Measurements from ENCODE around the gene KIF6.
"Not testable (repeated sequence)": the region's sequence is repeated elsewhere in the genome, so short reads cannot be mapped to it uniquely, and the experiment has no call there.

The KIF6 gene

GRCh38 chr6:39302669-39303424, 422.4 kb downstream of the KIF6 start:
- DNase-seq, result peak; percentile 44

GRCh38 chr6:39302011-39302410, 423.2 kb downstream of the KIF6 start:
- DNase-seq, result no peak

GRCh38 chr6:39301606-39302005, 423.6 kb downstream of the KIF6 start:
- no peak for DNase-seq

DNA sequence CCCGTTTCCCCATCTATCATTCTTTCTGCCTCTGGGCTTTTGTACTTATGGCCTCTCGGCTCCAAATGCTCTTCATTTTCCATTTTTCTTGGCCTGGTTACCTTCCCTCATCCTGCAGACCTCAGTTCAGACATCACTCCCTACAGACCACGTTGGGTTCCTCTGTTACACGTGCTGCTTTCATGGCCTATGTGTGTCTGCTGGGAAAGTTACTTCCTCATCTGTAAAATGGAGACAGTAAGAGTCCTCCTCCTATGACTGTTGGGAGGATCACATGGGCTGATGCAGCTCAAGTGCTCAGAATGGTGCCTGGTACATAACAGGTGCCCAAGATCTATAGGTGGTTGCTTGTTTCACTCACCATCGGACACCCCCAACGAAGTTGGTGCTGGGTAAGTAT, 424.5 kb downstream of the KIF6 start:
- DNase-seq, result no peak

GRCh38 chr6:39298061-39298460, 427.1 kb downstream of the KIF6 start:
- DNase-seq, result no peak

DNA sequence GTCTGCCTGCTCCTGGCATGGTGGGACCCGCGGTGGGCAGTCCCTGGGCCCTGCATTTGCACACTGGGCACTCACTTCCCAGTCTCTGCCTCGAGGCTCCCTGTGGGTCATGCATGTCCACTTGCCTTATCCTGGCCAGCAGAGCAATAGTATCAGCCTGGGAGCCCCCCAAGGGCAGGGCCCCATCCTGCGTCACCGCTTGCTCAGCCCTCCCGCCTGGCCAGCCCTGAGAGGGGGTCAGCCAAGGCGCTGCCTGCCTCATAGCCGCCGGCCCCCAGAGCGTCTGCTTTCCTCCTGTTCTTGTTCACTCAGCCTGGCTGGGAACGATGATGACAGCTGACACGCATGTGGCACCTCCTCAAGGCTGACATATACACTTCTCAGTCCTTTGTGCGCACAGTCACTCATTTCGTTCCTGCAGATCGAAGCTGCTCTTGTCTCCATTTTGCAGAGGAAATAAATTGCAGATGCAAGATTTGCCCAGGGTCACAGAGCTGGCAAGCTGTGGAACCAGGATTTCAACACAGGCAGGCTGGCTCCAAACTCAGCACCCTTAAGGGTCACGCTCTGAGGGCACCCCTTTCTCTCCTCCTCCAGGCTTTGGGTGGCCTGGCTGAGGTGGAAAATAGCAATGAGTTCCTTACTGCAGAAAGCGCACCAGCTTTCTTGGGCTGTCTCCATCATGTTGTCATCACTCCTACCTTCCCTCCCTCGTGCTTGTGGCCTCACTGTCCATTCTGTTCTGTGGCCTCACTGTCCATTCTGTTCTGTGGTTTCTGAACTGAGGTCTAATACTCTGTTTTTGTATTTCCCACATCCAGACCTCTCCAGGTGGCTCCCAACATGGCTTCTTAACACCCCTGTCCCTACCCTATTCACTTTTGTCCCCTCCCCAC, 428.2 kb downstream of the KIF6 start:
- DNase-seq, result no peak

DNA sequence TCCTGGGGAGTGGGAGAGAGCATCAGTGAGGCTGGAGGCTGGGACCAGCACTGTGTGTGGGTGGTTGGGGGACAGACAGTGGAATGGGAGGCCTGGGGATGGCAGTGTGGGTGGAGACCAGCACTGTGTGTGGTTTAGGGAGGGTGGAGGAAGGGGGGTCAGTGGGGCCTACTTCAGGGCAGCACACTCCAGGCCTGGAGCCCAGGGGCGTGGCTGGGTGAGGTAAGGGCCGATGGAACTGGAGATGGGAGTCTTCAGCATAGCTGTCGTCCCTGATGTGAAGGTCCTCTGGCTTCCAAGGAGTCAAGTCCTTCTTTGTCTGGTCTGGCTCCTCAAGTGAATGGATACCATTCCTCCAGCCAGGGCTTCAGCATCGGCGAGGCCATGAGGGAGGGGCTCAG, 429.6 kb downstream of the KIF6 start:
- DNase-seq, result no peak

DNA sequence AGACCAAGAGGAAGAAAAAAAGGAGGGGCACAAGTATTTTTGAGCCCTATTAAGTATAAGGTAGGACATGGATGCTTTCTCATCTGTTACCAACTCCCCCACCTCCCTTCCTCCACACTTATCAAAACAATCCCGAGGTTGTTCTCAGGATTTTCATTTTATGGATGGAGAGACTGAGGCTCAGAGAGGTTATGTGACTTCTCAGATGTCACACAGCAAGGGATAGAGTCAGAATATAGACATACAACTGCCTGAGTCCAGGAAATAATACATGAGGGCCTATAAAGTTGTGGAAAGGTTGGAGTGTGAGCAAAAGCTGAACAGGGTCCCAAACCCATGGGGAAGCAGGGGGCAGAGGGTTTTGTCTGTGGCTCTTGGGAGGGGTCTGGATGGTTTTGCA, 430.3 kb downstream of the KIF6 start:
- no peak for DNase-seq

GRCh38 chr6:39294133-39294532, 431.1 kb downstream of the KIF6 start:
- no peak for DNase-seq

DNA sequence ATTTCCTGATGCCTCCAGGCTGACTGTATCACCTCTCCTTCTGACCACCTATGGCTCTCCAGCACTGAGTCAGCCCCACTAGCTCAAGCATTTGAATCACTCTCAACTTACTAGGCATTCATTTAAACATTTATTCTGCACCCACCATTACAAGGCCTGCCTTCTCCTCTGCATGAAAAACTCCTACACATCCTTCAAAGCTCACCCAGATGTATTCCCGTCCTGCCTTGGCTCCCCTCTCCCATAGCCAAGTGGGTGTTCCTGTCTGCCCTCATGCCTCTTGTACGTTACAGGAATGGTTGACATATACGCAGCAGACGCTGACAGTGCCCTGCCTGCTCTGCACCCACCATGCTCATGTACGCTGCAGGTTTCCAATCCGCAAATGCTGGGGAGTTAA, 432.6 kb downstream of the KIF6 start:
- no peak for DNase-seq

DNA sequence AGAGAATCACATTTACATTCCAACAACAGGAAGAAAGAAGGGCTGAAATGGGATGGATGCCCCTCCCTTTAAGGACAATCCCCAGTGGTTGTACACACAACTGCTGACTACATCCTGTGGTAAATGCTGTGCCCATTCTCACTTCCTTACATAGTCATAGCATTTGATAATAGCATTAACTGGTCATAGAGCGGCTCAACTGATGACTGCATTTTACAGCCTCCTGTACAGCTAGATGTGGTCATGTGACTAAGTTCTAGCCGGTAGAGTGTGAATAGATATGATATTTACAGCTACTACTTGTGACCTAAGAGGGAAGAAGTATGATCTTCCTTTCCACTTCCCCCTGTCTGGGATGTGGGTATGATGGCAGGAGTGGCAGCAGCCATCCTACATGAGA, 435.7 kb downstream of the KIF6 start:
- no peak for DNase-seq

- no peak for DNase-seq
Observed at GRCh38 chr6:39287601-39288000, 437.6 kb downstream of the KIF6 start.

DNA sequence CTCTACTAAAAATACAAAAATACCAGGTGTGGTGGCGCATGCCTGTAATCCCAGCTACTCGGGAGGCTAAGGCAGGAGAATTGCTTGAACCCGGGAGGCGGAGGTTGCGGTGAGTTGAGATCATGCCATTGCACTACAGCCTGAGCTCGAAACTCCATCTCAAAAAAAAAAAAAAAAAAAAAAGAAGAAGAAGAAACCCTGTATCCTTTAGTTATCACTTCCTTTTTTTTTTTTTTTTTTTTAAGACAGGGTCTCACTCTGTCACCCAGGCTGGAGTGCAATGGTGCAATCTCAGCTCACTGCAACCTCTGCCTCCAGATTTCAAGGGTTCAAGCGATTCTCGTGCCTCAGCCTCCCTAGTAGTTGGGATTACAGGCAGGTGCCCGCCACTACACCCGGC, 438.6 kb downstream of the KIF6 start:
- not testable (repeated sequence) for DNase-seq

GRCh38 chr6:39282774-39283173, 442.4 kb downstream of the KIF6 start:
- DNase-seq, result no peak

DNA sequence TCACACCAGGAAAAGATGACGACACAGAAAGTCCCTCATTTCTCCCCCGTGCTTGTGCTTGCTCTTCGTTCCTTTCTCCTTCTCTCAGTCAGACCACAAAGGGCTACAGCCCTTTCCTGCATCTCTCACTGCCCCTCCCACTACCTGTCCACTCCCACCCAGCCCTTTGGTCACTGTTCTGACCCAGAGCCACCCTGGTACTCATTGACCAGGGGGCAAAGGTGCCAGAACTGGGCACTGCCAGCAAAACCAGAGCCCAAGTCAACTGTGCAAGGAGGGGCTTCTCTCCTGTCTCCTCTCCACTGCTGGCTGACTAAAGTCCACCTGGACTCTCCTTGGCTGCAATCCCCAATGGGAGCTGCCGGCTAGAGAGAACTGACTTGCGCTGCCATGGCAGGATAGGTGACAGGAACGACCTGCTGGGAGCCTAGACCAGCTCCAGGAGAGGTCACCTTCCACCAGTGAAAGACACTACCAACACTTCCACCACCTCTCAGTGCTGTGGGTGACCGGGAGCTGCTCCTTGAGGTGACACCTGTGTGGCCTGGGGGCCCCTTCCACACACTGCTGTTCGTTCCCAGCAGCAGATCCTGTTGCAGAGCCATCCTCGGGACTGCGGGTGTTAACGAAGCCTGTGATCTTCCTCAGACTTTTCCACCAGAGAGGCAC, 443.8 kb downstream of the KIF6 start:
- no peak for DNase-seq

- DNase-seq, result no peak
Observed at GRCh38 chr6:39280247-39280731, 444.9 kb downstream of the KIF6 start.
